K562 (cell line): Measurements from ENCODE around the gene WASF2.

ENCODE experiments used
- CEBPB ChIP-seq: fragments of 450-650 bp; IDR thresholded peaks from 2 replicates; pipeline ENCODE4 v1.6.1; 2016; ENCODE audit warnings: missing genetic modification characterization, missing compliant biosample characterization
- E2F8 ChIP-seq: fragments of 450-650 bp; IDR thresholded peaks from 2 replicates; pipeline ENCODE4 v1.7.1; 2018; ENCODE audit warnings: mild to moderate bottlenecking, low read depth; ENCODE audit not compliant: partially characterized antibody
- ELF4 ChIP-seq: fragments of 450-650 bp; formaldehyde crosslinking; IDR thresholded peaks from 2 replicates; pipeline ENCODE4 v1.4.0; 2022; ENCODE audit warnings: missing genetic modification characterization
- MAFF ChIP-seq: IDR thresholded peaks from 2 replicates; pipeline ENCODE4 v1.6.1; 2012; ENCODE audit warnings: low read length, improper control_type of control experiment
- MAFK ChIP-seq: IDR thresholded peaks from 2 replicates; pipeline ENCODE4 v1.6.1; 2011; ENCODE audit warnings: low read length, improper control_type of control experiment
- NR3C1 ChIP-seq: sonication (generic); formaldehyde crosslinking; IDR thresholded peaks from 2 replicates; pipeline ENCODE4 v1.8.1; 2022; ENCODE audit warnings: missing genetic modification reagents
- SREBF2 ChIP-seq: sonication (generic); formaldehyde crosslinking; IDR thresholded peaks from 2 replicates; pipeline ENCODE4 v1.4.0; 2020; ENCODE audit warnings: mild to moderate bottlenecking, missing genetic modification reagents
- ZNF23 ChIP-seq: fragments of 250-450 bp; sonication (Bioruptor Pico); IDR thresholded peaks from 2 replicates; pipeline ENCODE4 v1.4.0; 2020; ENCODE audit warnings: mild to moderate bottlenecking
- ZNF253 ChIP-seq: fragments of 250-450 bp; sonication (Bioruptor Pico); conservative IDR thresholded peaks from 2 replicates; pipeline ENCODE4 v1.6.1; 2021; ENCODE audit warnings: mild to moderate bottlenecking
- ZNF695 ChIP-seq: fragments of 450-650 bp; formaldehyde crosslinking; IDR thresholded peaks from 2 replicates; pipeline ENCODE4 v1.4.0; 2020; ENCODE audit warnings: mild to moderate bottlenecking, moderate library complexity
- TF ChIP-seq, protein P1 (sequence below), 3 experiments: IDR thresholded peaks in 2 of 3; conservative IDR thresholded peaks in 1 of 3; 2 replicates each; pipeline ENCODE4 v1.5.1; 2011 to 2012; ENCODE audit warnings: low read length in 3 of 3, mild to moderate bottlenecking in 3 of 3, control low read depth in 2 of 3, improper control_type of control experiment in 1 of 3, inconsistent platforms in 1 of 3, low read depth in 1 of 3, mixed read lengths in 1 of 3, moderate library complexity in 1 of 3; ENCODE audit not compliant: insufficient read depth in 2 of 3
- TF ChIP-seq, protein P2 (sequence below): sonication (generic); formaldehyde crosslinking; IDR thresholded peaks from 2 replicates; pipeline ENCODE4 v1.9.0; 2022; ENCODE audit warnings: mild to moderate bottlenecking, missing genetic modification reagents

DNA sequence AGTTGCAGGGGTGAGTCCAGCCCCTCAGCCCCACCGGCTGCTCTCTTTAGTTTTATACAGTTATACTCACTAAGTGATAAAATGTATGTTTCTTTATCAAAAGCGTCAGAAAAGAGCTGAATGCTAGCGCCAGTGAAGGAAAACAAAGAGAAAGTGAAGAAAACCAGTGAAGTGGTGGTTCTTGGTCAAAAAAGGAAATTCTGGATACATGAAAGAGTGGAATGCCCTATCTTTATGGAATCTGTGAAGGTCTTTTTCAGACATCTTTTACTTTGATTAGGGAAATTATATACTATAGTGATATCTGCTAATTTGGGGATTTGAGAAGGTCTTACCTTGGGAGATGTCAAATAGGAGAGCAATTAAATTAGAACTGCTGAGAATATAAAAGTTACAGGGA is 56.3 kb downstream of the WASF2 start:
- TF ChIP-seq NR3C1 (CRISPR knock-in tag) (no peak), ELF4 (no peak), ZNF23 (no peak), SREBF2 (CRISPR knock-in tag) (no peak), MAFF (no peak), MAFK (no peak), E2F8 (no peak), ZNF253 (CRISPR knock-in tag) (no peak), ZNF695 (no peak), CEBPB (tag) (no peak)
- TF ChIP-seq, protein P1, sequence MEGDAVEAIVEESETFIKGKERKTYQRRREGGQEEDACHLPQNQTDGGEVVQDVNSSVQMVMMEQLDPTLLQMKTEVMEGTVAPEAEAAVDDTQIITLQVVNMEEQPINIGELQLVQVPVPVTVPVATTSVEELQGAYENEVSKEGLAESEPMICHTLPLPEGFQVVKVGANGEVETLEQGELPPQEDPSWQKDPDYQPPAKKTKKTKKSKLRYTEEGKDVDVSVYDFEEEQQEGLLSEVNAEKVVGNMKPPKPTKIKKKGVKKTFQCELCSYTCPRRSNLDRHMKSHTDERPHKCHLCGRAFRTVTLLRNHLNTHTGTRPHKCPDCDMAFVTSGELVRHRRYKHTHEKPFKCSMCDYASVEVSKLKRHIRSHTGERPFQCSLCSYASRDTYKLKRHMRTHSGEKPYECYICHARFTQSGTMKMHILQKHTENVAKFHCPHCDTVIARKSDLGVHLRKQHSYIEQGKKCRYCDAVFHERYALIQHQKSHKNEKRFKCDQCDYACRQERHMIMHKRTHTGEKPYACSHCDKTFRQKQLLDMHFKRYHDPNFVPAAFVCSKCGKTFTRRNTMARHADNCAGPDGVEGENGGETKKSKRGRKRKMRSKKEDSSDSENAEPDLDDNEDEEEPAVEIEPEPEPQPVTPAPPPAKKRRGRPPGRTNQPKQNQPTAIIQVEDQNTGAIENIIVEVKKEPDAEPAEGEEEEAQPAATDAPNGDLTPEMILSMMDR (IDR thresholded peaks at IDR 0.05 in 2 of 3, conservative IDR thresholded peaks at IDR 0.05 in 1 of 3; ENCODE audit: insufficient read depth in 2 of 3, low read depth in 1 of 3, low read length in 3 of 3): no peak
- TF ChIP-seq, protein P2, sequence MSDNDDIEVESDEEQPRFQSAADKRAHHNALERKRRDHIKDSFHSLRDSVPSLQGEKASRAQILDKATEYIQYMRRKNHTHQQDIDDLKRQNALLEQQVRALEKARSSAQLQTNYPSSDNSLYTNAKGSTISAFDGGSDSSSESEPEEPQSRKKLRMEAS: no peak
